ENCODE data around the gene SLC6A5. TPM values are rescaled to one million over a fixed set of nuclear protein-coding genes. Genes with fewer than 3 reads are reported as not detected.

SLC6A5 gene
- total RNA-seq, 4 donors from 2014 or later: not detected

GRCh38 chr11:20640401-20640800 is 41.0 kb downstream of the SLC6A5 start:
- H3K27me3 ChIP-seq: no peaks in the 10 kb centered on the region
- DNase-seq: no peak
- TF ChIP-seq CTCF (IDR thresholded peaks at IDR 0.05) (no peak), POLR2A (IDR thresholded peaks at IDR 0.05) (no peak)
- H3K4me3 ChIP-seq: no peak overlapping the region
- H3K27ac ChIP-seq: no peak overlapping the region
- H3K36me3 ChIP-seq: no peaks in the 10 kb centered on the region
- intact Hi-C loops (cut with DNase I; ENCODE audit: low total_unique reads): no loop called here
- no peaks in the 10 kb centered on the region for H3K4me1 ChIP-seq
- H3K9me3 ChIP-seq: no peaks in the 10 kb centered on the region

DNA sequence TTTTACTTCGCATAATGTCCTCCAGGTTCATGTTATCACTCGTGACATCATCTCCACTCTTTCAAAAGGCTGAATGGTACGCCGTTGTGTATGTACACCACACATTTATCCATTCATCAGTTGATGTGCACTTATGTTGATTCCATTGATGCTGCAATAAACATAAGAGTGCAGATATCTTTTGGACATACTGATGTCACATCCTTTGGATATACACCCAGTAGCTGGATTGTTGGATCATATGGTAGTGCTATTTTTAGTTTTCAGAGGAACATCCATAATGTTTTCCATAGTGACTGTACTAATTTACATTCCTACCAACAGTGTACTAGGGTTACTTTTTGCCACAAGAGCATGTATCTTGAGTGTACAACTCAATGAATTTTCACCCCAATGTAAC is 45.0 kb downstream of the SLC6A5 start:
- intact Hi-C loops (cut with DNase I; ENCODE audit: low total_unique reads): no loop called here

DNA sequence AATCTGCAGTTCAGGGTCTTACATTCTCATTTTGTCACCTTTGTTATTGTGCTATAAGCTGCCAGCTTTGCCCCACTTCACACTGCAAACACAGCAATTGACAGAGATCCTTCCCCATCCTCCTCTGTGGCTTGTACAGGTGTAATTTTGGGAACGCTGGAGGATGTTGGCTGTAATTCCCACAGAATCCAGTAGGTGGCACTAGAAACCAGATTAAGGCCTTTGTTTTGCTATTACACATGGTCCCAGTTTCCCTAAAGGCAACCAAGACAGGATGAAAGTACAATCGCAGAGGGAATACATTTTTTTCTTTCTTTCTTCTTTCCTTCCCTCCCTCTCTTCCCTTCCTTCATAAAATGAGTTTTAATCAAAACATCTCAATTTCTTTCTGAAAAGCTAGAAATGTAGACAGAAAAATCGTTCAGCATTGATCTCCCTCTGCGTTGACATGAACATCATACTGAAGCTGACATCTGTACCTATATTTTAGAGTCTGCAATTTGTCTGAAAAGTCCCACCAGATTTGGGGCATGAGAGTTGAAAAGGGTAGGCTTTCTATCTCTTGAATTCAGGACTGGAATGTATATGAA is 48.7 kb downstream of the SLC6A5 start:
- Histone ChIP-seq H3K4me3 (no peak overlapping the region), H3K9me3 (no peaks in the 10 kb centered on the region), H3K4me1 (no peaks in the 10 kb centered on the region), H3K27ac (no peak overlapping the region), H3K36me3 (no peaks in the 10 kb centered on the region), H3K27me3 (no peaks in the 10 kb centered on the region)
- intact Hi-C loops (cut with DNase I; ENCODE audit: low total_unique reads): no loop called here
- no peak for TF ChIP-seq POLR2A (IDR thresholded peaks at IDR 0.05)
- peak; percentile 64 to 80 (median 75) for TF ChIP-seq CTCF (IDR thresholded peaks at IDR 0.05)
- DNase-seq: no peak

More for the DNA sequence above, 45.0 kb downstream of the SLC6A5 start:
- H3K9me3 ChIP-seq: no peaks in the 10 kb centered on the region
- no peak overlapping the region for H3K27ac ChIP-seq
- no peaks in the 10 kb centered on the region for H3K36me3 ChIP-seq
- TF ChIP-seq CTCF (IDR thresholded peaks at IDR 0.05) (no peak), POLR2A (IDR thresholded peaks at IDR 0.05) (no peak)
- no peak overlapping the region for H3K4me3 ChIP-seq
- no peaks in the 10 kb centered on the region for H3K4me1 ChIP-seq
- no peaks in the 10 kb centered on the region for H3K27me3 ChIP-seq
- no peak for DNase-seq

DNA sequence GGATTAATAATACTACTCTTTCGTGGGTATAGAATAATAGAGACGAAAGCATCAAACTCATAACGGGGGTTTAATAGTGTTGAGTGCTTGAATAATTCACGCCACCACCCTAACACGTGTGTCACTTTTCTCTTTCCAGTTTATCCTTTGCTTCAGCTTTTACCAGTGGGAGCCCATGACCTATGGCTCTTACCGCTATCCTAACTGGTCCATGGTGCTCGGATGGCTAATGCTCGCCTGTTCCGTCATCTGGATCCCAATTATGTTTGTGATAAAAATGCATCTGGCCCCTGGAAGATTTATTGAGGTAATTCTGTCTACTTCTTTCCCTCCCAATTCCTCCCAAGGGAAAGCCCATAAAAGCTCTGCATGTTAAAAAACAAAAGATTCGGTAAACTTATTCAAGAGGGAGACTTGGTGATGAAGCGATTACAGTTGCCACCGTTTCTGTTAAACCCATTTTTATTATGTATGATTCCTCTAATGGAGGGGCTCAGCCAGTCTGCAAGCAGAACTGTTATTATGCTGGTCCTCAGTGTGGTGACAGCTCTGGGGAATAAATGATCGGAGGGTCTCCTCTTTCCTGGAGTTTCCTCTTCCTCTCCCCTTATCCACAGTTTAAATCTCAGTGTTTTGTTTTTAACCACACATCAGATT is 52.9 kb downstream of the SLC6A5 start:
- no peaks in the 10 kb centered on the region for H3K9me3 ChIP-seq
- H3K27ac ChIP-seq: no peak overlapping the region
- no peaks in the 10 kb centered on the region for H3K36me3 ChIP-seq
- H3K27me3 ChIP-seq: no peaks in the 10 kb centered on the region
- TF ChIP-seq POLR2A (IDR thresholded peaks at IDR 0.05) (no peak), CTCF (IDR thresholded peaks at IDR 0.05) (no peak)
- no peak overlapping the region for H3K4me3 ChIP-seq
- no peak for DNase-seq
- intact Hi-C loops (cut with DNase I; ENCODE audit: low total_unique reads): no loop called here
- no peaks in the 10 kb centered on the region for H3K4me1 ChIP-seq

- no peaks in the 10 kb centered on the region for H3K36me3 ChIP-seq
- no peaks in the 10 kb centered on the region for H3K9me3 ChIP-seq
- intact Hi-C loops (cut with DNase I; ENCODE audit: low total_unique reads): no loop called here
- TF ChIP-seq CTCF (IDR thresholded peaks at IDR 0.05): no peak
- TF ChIP-seq POLR2A (IDR thresholded peaks at IDR 0.05): no peak
- H3K4me3 ChIP-seq: no peak overlapping the region
- no peak for DNase-seq
- H3K27me3 ChIP-seq: no peaks in the 10 kb centered on the region
- no peak overlapping the region for H3K27ac ChIP-seq
- H3K4me1 ChIP-seq: no peaks in the 10 kb centered on the region
Measured at GRCh38 chr11:20654038-20654437, 54.6 kb downstream of the SLC6A5 start.
